H1 (cell line): ENCODE results near the gene BANF1. TPM values are rescaled to one million over a fixed set of nuclear protein-coding genes. Genes with fewer than 3 reads are reported as not detected.
A peak's percentile ranks its signal among the peaks of the same experiment; 100 is the strongest.

ENCODE experiments used
- CTCF ChIA-PET: fragments of 300-600 bp; sonication (Branson Sonifier 250); formaldehyde crosslinking; loops from one replicate; lab custom pipeline; 2021; ENCODE audit not compliant: partially characterized antibody; lab: Charles Lee
- POLR2A ChIA-PET: fragments of 300-600 bp; sonication (Branson Sonifier 250); formaldehyde crosslinking; loops from one replicate; lab custom pipeline; 2021; ENCODE audit warnings: inconsistent platforms; ENCODE audit not compliant: partially characterized antibody; lab: Charles Lee
- DNase-seq, 2 experiments: peaks; one replicate each; pipeline versions ENCODE4 v3.0.0 to v3.0.0-alpha.2; 2010 to 2022; ENCODE audit warnings: low spot score in 2 of 2, low read depth in 1 of 2, mixed read lengths in 1 of 2
- FAIRE-seq: peaks from 2 replicates; lab custom pipeline; 2011; peaks lifted over from hg19 to GRCh38; lab: Jason Lieb, UNC
- H2AFZ ChIP-seq: 2 replicates; pipeline ENCODE4 v1.8.1; 2012; ENCODE audit warnings: low read length, inconsistent platforms
- H2AK5ac ChIP-seq: 2 replicates; pipeline ENCODE4 v1.6.1; 2013; ENCODE audit warnings: low read depth, low read length
- H2BK120ac ChIP-seq: replicated peaks from 2 replicates; pipeline ENCODE3; 2013; ENCODE audit warnings: low read depth, low read length, inconsistent platforms
- H2BK12ac ChIP-seq: 2 replicates; pipeline ENCODE4 v1.6.1; 2013; ENCODE audit warnings: low read depth, low read length
- H2BK15ac ChIP-seq: 2 replicates; pipeline ENCODE4 v1.6.1; 2013; ENCODE audit warnings: low read length
- H2BK20ac ChIP-seq: 2 replicates; pipeline ENCODE4 v1.6.1; 2013; ENCODE audit warnings: low read length
- H2BK5ac ChIP-seq: 2 replicates; pipeline ENCODE4 v1.6.1; 2013; ENCODE audit warnings: low read depth, low read length
- H3K14ac ChIP-seq: 2 replicates; pipeline ENCODE4 v1.6.1; 2013; ENCODE audit warnings: inconsistent platforms; ENCODE audit not compliant: insufficient read length
- H3K18ac ChIP-seq: 2 replicates; pipeline ENCODE4 v1.6.1; 2013; ENCODE audit warnings: low read length; ENCODE audit errors: extremely low read depth
- H3K23ac ChIP-seq: 2 replicates; pipeline ENCODE4 v1.6.1; 2013; ENCODE audit warnings: inconsistent platforms; ENCODE audit not compliant: insufficient read length
- H3K23me2 ChIP-seq: 2 replicates; pipeline ENCODE4 v1.6.1; 2013; ENCODE audit warnings: low read depth, low read length
- H3K27ac ChIP-seq: 2 replicates; pipeline ENCODE4 v1.6.1; 2011; ENCODE audit warnings: low read depth, low read length, inconsistent platforms
- H3K27me3 ChIP-seq, 4 experiments: replicated peaks in 1 of 4; 1 replicate in 1 of 4; 2 replicates in 3 of 4; pipeline versions ENCODE4 v1.6.1 to v1.8.1; 2011 to 2013; ENCODE audit warnings: low read length in 3 of 4, mild to moderate bottlenecking in 3 of 4, inconsistent platforms in 2 of 4, mixed read lengths in 2 of 4, moderate library complexity in 1 of 4; ENCODE audit not compliant: control insufficient read depth in 3 of 4, insufficient read depth in 3 of 4; ENCODE audit errors: extremely low read depth in 1 of 4
- H3K36me3 ChIP-seq, 4 experiments: 2 replicates each; pipeline versions ENCODE4 v1.6.1 to v1.8.1; 2011 to 2013; ENCODE audit warnings: mild to moderate bottlenecking in 4 of 4, low read length in 3 of 4, moderate library complexity in 2 of 4, control low read depth in 1 of 4, inconsistent platforms in 1 of 4; ENCODE audit not compliant: insufficient read depth in 4 of 4, control insufficient read depth in 2 of 4
- H3K4ac ChIP-seq: replicated peaks from 2 replicates; pipeline ENCODE3; 2013; ENCODE audit warnings: low read length, low read depth, mixed read lengths, inconsistent platforms; ENCODE audit not compliant: insufficient read length
- H3K4me1 ChIP-seq, 4 experiments: replicated peaks in 1 of 4; 1 replicate in 1 of 4; 2 replicates in 3 of 4; pipeline versions ENCODE4 v1.6.1 to v1.8.1; 2011 to 2013; ENCODE audit warnings: low read length in 3 of 4, inconsistent platforms in 2 of 4, mixed read lengths in 1 of 4; ENCODE audit not compliant: insufficient read depth in 4 of 4, control insufficient read depth in 3 of 4
- H3K4me2 ChIP-seq, 2 experiments: 2 replicates each; pipeline versions ENCODE4 v1.6.1 to v1.8.1; 2011 to 2013; ENCODE audit warnings: low read depth in 2 of 2, low read length in 2 of 2, control low read depth in 1 of 2, inconsistent platforms in 1 of 2, mild to moderate bottlenecking in 1 of 2; ENCODE audit not compliant: insufficient read depth in 1 of 2
- H3K4me3 ChIP-seq, 4 experiments: fragments of 200-600, 300-600 bp in 1 of 4; sonication (generic), shearing (Covaris generic), sonication (Bioruptor Twin) in 1 of 4; 2 replicates each; pipeline versions ENCODE4 v1.5.1 to v1.8.1; 2011 to 2016; ENCODE audit warnings: low read length in 4 of 4, low read depth in 3 of 4, control low read depth in 2 of 4, inconsistent platforms in 2 of 4, mild to moderate bottlenecking in 2 of 4, mixed read lengths in 1 of 4, moderate library complexity in 1 of 4; ENCODE audit not compliant: insufficient read depth in 2 of 4; ENCODE audit errors: extremely low read depth in 1 of 4
- H3K56ac ChIP-seq: replicated peaks from 2 replicates; pipeline ENCODE3; 2013; ENCODE audit warnings: low read depth, mild to moderate bottlenecking, mixed read lengths, low read length, inconsistent platforms; ENCODE audit not compliant: insufficient read length
- H3K79me1 ChIP-seq: 2 replicates; pipeline ENCODE4 v1.6.1; 2013; ENCODE audit warnings: low read depth, low read length, control low read depth
- H3K79me2 ChIP-seq, 2 experiments: 2 replicates each; pipeline versions ENCODE4 v1.6.1 to v1.8.1; 2012 to 2013; ENCODE audit warnings: low read length in 2 of 2, mild to moderate bottlenecking in 2 of 2, inconsistent platforms in 1 of 2; ENCODE audit not compliant: insufficient read depth in 2 of 2, control insufficient read depth in 1 of 2
- H3K9ac ChIP-seq, 4 experiments: replicated peaks in 1 of 4; 1 replicate in 1 of 4; 2 replicates in 3 of 4; pipeline versions ENCODE4 v1.6.1 to v1.8.1; 2011 to 2013; ENCODE audit warnings: low read depth in 3 of 4, low read length in 3 of 4, control low read depth in 2 of 4, mild to moderate bottlenecking in 2 of 4, moderate library complexity in 2 of 4, inconsistent platforms in 1 of 4; ENCODE audit errors: extremely low read depth in 1 of 4
- H3K9me3 ChIP-seq, 2 experiments: 2 replicates each; pipeline versions ENCODE4 v1.6.1 to v1.8.1; 2012 to 2013; ENCODE audit warnings: mild to moderate bottlenecking in 2 of 2, moderate library complexity in 2 of 2, control low read depth in 1 of 2, inconsistent platforms in 1 of 2, low read depth in 1 of 2, low read length in 1 of 2, mixed read lengths in 1 of 2; ENCODE audit not compliant: insufficient read depth in 2 of 2
- H4K20me1 ChIP-seq, 2 experiments: replicated peaks in 1 of 2; 2 replicates each; pipeline versions ENCODE3 to v1.8.1; 2011 to 2013; ENCODE audit warnings: inconsistent platforms in 2 of 2, low read length in 2 of 2, mild to moderate bottlenecking in 1 of 2; ENCODE audit not compliant: insufficient read depth in 2 of 2, control insufficient read depth in 1 of 2
- H4K5ac ChIP-seq: 2 replicates; pipeline ENCODE4 v1.6.1; 2013; ENCODE audit warnings: low read length, low read depth, mixed read lengths, inconsistent platforms; ENCODE audit not compliant: insufficient read length
- H4K8ac ChIP-seq: 2 replicates; pipeline ENCODE4 v1.8.0; 2013; ENCODE audit warnings: mild to moderate bottlenecking, moderate library complexity, low read length, inconsistent platforms; ENCODE audit not compliant: insufficient read depth; ENCODE audit errors: extremely low read depth
- H4K91ac ChIP-seq: replicated peaks from 2 replicates; pipeline ENCODE3; 2013; ENCODE audit warnings: low read length, mixed read lengths, inconsistent platforms; ENCODE audit not compliant: insufficient read length
- ASH2L ChIP-seq: fragments of 200-600, 300-600 bp; sonication (generic); IDR thresholded peaks from one replicate; pipeline ENCODE4 v1.7.1; 2017; ENCODE audit warnings: low read length
- EP300 ChIP-seq, 2 experiments: IDR thresholded peaks; 1 replicate in 1 of 2; 2 replicates in 1 of 2; pipeline ENCODE4 v1.6.1; 2011 to 2012; ENCODE audit warnings: low read depth in 2 of 2, low read length in 2 of 2, mild to moderate bottlenecking in 2 of 2, borderline replicate concordance in 1 of 2, inconsistent platforms in 1 of 2, moderate library complexity in 1 of 2
- NRF1 ChIP-seq: IDR thresholded peaks from 2 replicates; pipeline ENCODE4 v1.6.1; 2011; ENCODE audit warnings: mild to moderate bottlenecking, low read depth, low read length, improper control_type of control experiment
- ZNF274 ChIP-seq: IDR thresholded peaks from 2 replicates; pipeline ENCODE4 v1.7.0; 2012; ENCODE audit warnings: low read length, borderline replicate concordance; ENCODE audit errors: extremely low read depth
- WGBS, 2 experiments: shearing (Covaris generic) in 1 of 2; methylation state at CpG; one replicate each; pipeline versions ENCODE4 v1.1.6 to v1.1.7; 2013 to 2015; ENCODE audit warnings: low lambda C conversion rate in 2 of 2, mixed read lengths in 2 of 2, inconsistent platforms in 1 of 2, low coverage in 1 of 2, missing lambda C conversion rate in 1 of 2; ENCODE audit not compliant: insufficient replicate concordance in 2 of 2, insufficient coverage in 1 of 2, insufficient read length in 1 of 2; ENCODE audit errors: extremely low coverage in 1 of 2, missing lambda C conversion rate in 1 of 2; 5-methylcytosine and 5-hydroxymethylcytosine counted together
- polyA plus RNA-seq, 7 experiments: library from polyadenylated mRNA; depleted of rRNA in 3 of 7; stranded (reverse) in 5 of 7; unstranded in 2 of 7; fragments of >200 nt in 5 of 7; fragments of 200-250 nt in 2 of 7; gene quantifications; 1 replicate in 5 of 7; 2 replicates in 1 of 7; 4 replicates in 1 of 7; pipeline versions ENCODE4 v1.2.1 to v1.2.3, GENCODE V29; 2011 to 2013; ENCODE audit warnings: missing spikeins in 2 of 7, mixed read lengths in 2 of 7
- total RNA-seq: library from RNA; stranded (reverse); fragmentation: NEBNext Ultra II Directional; extraction: Animal tissue kit (Norgen Biotek cat#: 25700); gene quantifications from 2 replicates; pipeline ENCODE4 v1.2.1, GENCODE V29; 2021

BANF1 gene
- total and polyA plus RNA-seq, 2 of the 8 experiments (the other 6 are each of a cell fraction or from before 2014, with no cell fraction given) = 330 to 467 TPM

DNA sequence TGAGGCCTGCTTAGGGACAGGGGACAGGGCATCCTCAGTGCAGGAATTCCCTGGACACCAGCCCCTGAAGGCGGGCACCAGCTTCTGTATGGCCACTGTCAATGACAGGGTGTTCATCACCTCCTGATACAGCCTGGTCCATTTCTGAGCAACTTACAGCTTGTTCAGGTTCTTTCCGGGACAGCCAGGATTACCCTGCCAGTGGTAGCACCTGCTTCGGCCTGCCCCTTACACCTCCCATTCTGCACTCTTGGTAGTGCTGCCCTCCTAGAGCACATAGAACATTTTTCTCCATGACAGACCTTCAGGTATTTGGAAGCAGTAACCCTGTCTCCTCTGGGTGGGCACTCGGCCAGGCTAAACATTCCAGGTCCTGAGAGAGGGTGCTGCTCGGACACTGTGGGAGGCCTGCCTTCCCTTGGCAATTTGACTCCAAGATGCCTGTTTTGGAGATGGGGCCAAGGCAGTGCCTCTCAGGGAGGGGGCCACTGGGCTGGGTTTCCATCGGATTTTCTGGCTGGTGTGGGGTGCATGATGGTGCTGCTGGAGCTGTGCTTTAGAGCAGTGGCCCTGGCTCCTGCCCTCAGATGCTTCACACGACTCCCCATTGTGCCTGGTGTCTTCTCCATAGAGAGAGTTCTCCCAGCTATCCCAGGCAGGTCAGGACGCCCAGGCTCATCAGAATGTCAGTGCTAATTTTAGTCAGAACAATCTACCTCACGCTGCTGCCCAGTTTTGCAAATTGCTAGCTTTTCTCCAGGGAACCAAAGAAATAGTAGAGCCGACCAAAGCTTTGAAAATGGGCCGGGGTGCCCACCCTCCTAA, 45.5 kb downstream of the BANF1 start:
- peaks cover 0 to 6% of the 10 kb centered on the region in 2 experiments; a peak in 1 of 4 replicates for H3K9me3 ChIP-seq
- H3K4me2 ChIP-seq = peak overlapping the region; percentile 89 to 90
- 0 out of 2 replicates have a peak overlapping the region, but pooled peaks have one; percentile 29 for H2BK12ac ChIP-seq
- H3K14ac ChIP-seq = no peak overlapping the region
- H3K18ac ChIP-seq = no peak overlapping the region
- peaks cover 0 to 4% of the 10 kb centered on the region in 2 experiments for H4K20me1 ChIP-seq
- H2AFZ ChIP-seq = no peak overlapping the region
- ChIA-PET POLR2A (interaction anchor here (0.9 to 1.5 kb wide), 8 partner anchors 12 to 231 kb away, joined by 3 to 6 read pairs (median 3); partner anchors contain the start of genes BANF1 and CNIH2), CTCF (interaction anchor here (0.9 to 5.7 kb wide), 6 partner anchors 17 to 268 kb away, joined by 3 to 34 read pairs (median 4); no protein-coding TSS in a partner anchor)
- no peak overlapping the region for H3K9ac ChIP-seq
- H3K27me3 ChIP-seq = no peaks in the 10 kb centered on the region
- H4K91ac ChIP-seq = peak overlapping the region; percentile 5
- 0 out of 2 replicates have a peak overlapping the region, but pooled peaks have one; percentile 6 for H2BK15ac ChIP-seq
- H3K4me1 ChIP-seq = peaks cover 0 to 28% (median 21%) of the 10 kb centered on the region in 4 experiments; a peak in 6 of 7 replicates
- peak overlapping the region; percentile 54 to 91 (median 64); a peak in 5 of 8 replicates for H3K4me3 ChIP-seq
- H3K23me2 ChIP-seq = peaks cover 10% of the 10 kb centered on the region; the same call in 1 of the 2 replicates
- peak overlapping the region; percentile 27 for H3K4ac ChIP-seq
- DNase-seq (no peak), FAIRE-seq (no peak)
- 85% methylated on average over 11 of the region's 11 CpGs; no CpG with 5 or more reads in 1 of the 2 experiments for WGBS, 2 experiments
- H2AK5ac ChIP-seq = no peak overlapping the region
- H2BK5ac ChIP-seq = no peak overlapping the region
- no peak overlapping the region for H3K56ac ChIP-seq
- peaks cover 4 to 19% of the 10 kb centered on the region in 2 experiments for H3K79me2 ChIP-seq
- H3K36me3 ChIP-seq = peaks cover 0 to 11% (median 6%) of the 10 kb centered on the region in 4 experiments; a peak in 4 of 8 replicates
- H3K23ac ChIP-seq = no peak overlapping the region
- no peak overlapping the region for H2BK20ac ChIP-seq
- no peak overlapping the region for H4K5ac ChIP-seq
- TF ChIP-seq NRF1 = no peak
- TF ChIP-seq ZNF274 = no peak
- TF ChIP-seq ASH2L = no peak
- no peak for TF ChIP-seq EP300 (IDR thresholded peaks at IDR 0.05; ENCODE audit: borderline replicate concordance in 1 of 2, low read depth in 2 of 2, low read length in 2 of 2)
- H2BK120ac ChIP-seq = no peak overlapping the region
- peak overlapping the region; percentile 19; the same call in 1 of the 2 replicates for H4K8ac ChIP-seq
- peaks cover 14% of the 10 kb centered on the region for H3K79me1 ChIP-seq
- no peak overlapping the region for H3K27ac ChIP-seq
